HepG2 (cell line): ENCODE data around the gene KLKB1.

Source experiments
- BRD4 ChIP-seq: sonication (generic); formaldehyde crosslinking; IDR thresholded peaks from 2 replicates; pipeline ENCODE4 v1.4.0; 2020; ENCODE audit warnings: missing genetic modification reagents
- EZH2 ChIP-seq: conservative IDR thresholded peaks from 2 replicates; pipeline ENCODE4 v1.6.1; 2012; ENCODE audit warnings: mild to moderate bottlenecking, low read depth, low read length, moderate library complexity
- FOXJ3 ChIP-seq: sonication (generic); formaldehyde crosslinking; IDR thresholded peaks from 2 replicates; pipeline ENCODE4 v1.4.0; 2020; ENCODE audit warnings: missing genetic modification reagents, mild to moderate bottlenecking, borderline replicate concordance
- IKZF1 ChIP-seq: fragments of 450-650 bp; IDR thresholded peaks from 2 replicates; pipeline ENCODE4 v1.7.1; 2016
- IRF1 ChIP-seq: sonication (generic); formaldehyde crosslinking; IDR thresholded peaks from 2 replicates; pipeline ENCODE4 v1.4.0; 2020; ENCODE audit warnings: low read depth, mild to moderate bottlenecking, missing genetic modification reagents
- MBNL3 ChIP-seq: fragments of 250-450 bp; sonication (Bioruptor Pico); conservative IDR thresholded peaks from 2 replicates; pipeline ENCODE4 v1.8.0; 2022; ENCODE audit warnings: mild to moderate bottlenecking, inconsistent platforms
- POLR2G ChIP-seq: fragments of 200-400 bp; formaldehyde crosslinking; IDR thresholded peaks from 2 replicates; pipeline ENCODE4 v1.6.1; 2018; ENCODE audit warnings: mild to moderate bottlenecking, low read depth, low read length, moderate library complexity
- PRDM15 ChIP-seq: sonication (generic); formaldehyde crosslinking; IDR thresholded peaks from 2 replicates; pipeline ENCODE4 v1.4.0; 2020; ENCODE audit warnings: missing genetic modification reagents
- PTBP1 ChIP-seq: fragments of 200-400 bp; formaldehyde crosslinking; IDR thresholded peaks from 2 replicates; pipeline ENCODE4 v1.6.1; 2018; ENCODE audit warnings: low read length, low read depth; ENCODE audit not compliant: poor library complexity, severe bottlenecking
- RAD51 ChIP-seq: fragments of 450-650 bp; IDR thresholded peaks from 2 replicates; pipeline ENCODE4 v1.6.1; 2016; ENCODE audit warnings: borderline replicate concordance
- SP140L ChIP-seq: sonication (generic); formaldehyde crosslinking; IDR thresholded peaks from 2 replicates; pipeline ENCODE4 v1.4.0; 2020; ENCODE audit warnings: missing genetic modification reagents, borderline replicate concordance
- TAF1 ChIP-seq: sonication (generic); formaldehyde crosslinking; IDR thresholded peaks from 2 replicates; pipeline ENCODE4 v1.4.0; 2020; ENCODE audit warnings: missing genetic modification reagents
- THAP11 ChIP-seq: IDR thresholded peaks from 2 replicates; pipeline ENCODE4 v1.6.1; 2016; ENCODE audit warnings: missing biosample characterization, missing genetic modification reagents
- ZFP36L2 ChIP-seq: sonication (generic); formaldehyde crosslinking; IDR thresholded peaks from 2 replicates; pipeline ENCODE4 v1.4.0; 2020; ENCODE audit warnings: missing genetic modification reagents

GRCh38 chr4:186286581-186286980 lies 59.3 kb downstream of the KLKB1 start:
- TF ChIP-seq TAF1 (CRISPR knock-in tag) (no peak), MBNL3 (CRISPR knock-in tag) (no peak), FOXJ3 (CRISPR knock-in tag) (no peak), BRD4 (CRISPR knock-in tag) (no peak), EZH2 (no peak), ZFP36L2 (CRISPR knock-in tag) (no peak), SP140L (CRISPR knock-in tag) (no peak), RAD51 (no peak), PTBP1 (no peak), THAP11 (CRISPR knock-in tag) (no peak), PRDM15 (CRISPR knock-in tag) (no peak), IKZF1 (no peak), IRF1 (CRISPR knock-in tag) (no peak), POLR2G (no peak)
